Activated naive CD4-positive, alpha-beta T cell treated with anti-CD3 and anti-CD28 coated beads, Interleukin-2, amount 50 U/mL, for 72 hours (primary cell): ENCODE measurements around the gene SYNPO2L. TPM values are rescaled to one million over a fixed set of nuclear protein-coding genes. Genes with fewer than 3 reads are reported as not detected.

ENCODE experiments used
- total RNA-seq, 2 donors: library from RNA; stranded (reverse); gene quantifications; one replicate each; pipeline ENCODE4 v1.2.3, GENCODE V29; 2022

The SYNPO2L gene
- total RNA-seq, 2 donors from 2014 or later: not detected

Other genes with a start within 250 kb of the SYNPO2L start
- 100 to 1,000 TPM; 104 to 153 TPM for gene ANXA7, start 242.0 kb downstream of the SYNPO2L start, total RNA-seq
- 1 to 10 TPM; 2.3 to 3.7 TPM for gene MSS51, start 222.5 kb downstream of the SYNPO2L start, total RNA-seq
- 10 to 100 TPM; 25.7 to 40.5 TPM for gene PPP3CB, start 160.0 kb downstream of the SYNPO2L start, total RNA-seq
- 1 to 10 TPM; 4.6 to 6.2 TPM for gene USP54, start 64.7 kb downstream of the SYNPO2L start, total RNA-seq
- not detected for gene MYOZ1, start 14.6 kb downstream of the SYNPO2L start, total RNA-seq
- gene AGAP5, start 42.1 kb upstream of the SYNPO2L start, total RNA-seq: 10 to 100 TPM in 1 of 2 donors, 1 to 10 TPM in 1; 5.5 to 10.3 TPM
- 100 to 1,000 TPM; 101 TPM for gene SEC24C, start 88.3 kb upstream of the SYNPO2L start, total RNA-seq
- 10 to 100 TPM; 26.7 to 28.7 TPM for gene CHCHD1, start 126.0 kb upstream of the SYNPO2L start, total RNA-seq
- gene ZSWIM8, start 129.6 kb upstream of the SYNPO2L start, total RNA-seq: 100 to 1,000 TPM in 1 of 2 donors, 10 to 100 TPM in 1; 56.7 to 118 TPM
- gene NDST2, start 155.6 kb upstream of the SYNPO2L start, total RNA-seq: 10 to 100 TPM; 66.1 to 76.9 TPM
- 10 to 100 TPM; 26.2 to 39.7 TPM for gene CAMK2G, start 218.5 kb upstream of the SYNPO2L start, total RNA-seq